Embryonic facial prominence (tissue), 1 donor: ENCODE measurements around the gene MRPL23.

Source experiments
- DNase-seq: peaks from one replicate; pipeline ENCODE4 v3.0.0-alpha.2; 2016; ENCODE audit errors: extremely low spot score

The MRPL23 gene

GRCh38 chr11:1921574-1922141 lies 25.5 kb upstream of the MRPL23 start:
- DNase-seq, result peak; percentile 53

GRCh38 chr11:1922481-1923081 lies 24.6 kb upstream of the MRPL23 start:
- DNase-seq, result no peak

- DNase-seq, result no peak
These were observed 23.8 kb upstream of the MRPL23 start for GRCh38 chr11:1923201-1923956.

GRCh38 chr11:1924181-1924580 lies 23.0 kb upstream of the MRPL23 start:
- DNase-seq, result no peak

GRCh38 chr11:1924646-1925372 lies 22.3 kb upstream of the MRPL23 start:
- no peak for DNase-seq

GRCh38 chr11:1925373-1926155 lies 21.6 kb upstream of the MRPL23 start:
- DNase-seq, result no peak

- DNase-seq, result no peak
These were observed 20.7 kb upstream of the MRPL23 start for GRCh38 chr11:1926156-1927025.

- DNase-seq, result no peak
These were observed 19.9 kb upstream of the MRPL23 start for GRCh38 chr11:1927026-1927847.

- no peak for DNase-seq
These were observed 19.2 kb upstream of the MRPL23 start for GRCh38 chr11:1927848-1928469.

GRCh38 chr11:1928470-1928890 lies 18.7 kb upstream of the MRPL23 start:
- no peak for DNase-seq

GRCh38 chr11:1928891-1929541 lies 18.1 kb upstream of the MRPL23 start:
- no peak for DNase-seq

GRCh38 chr11:1929621-1930461 lies 17.3 kb upstream of the MRPL23 start:
- no peak for DNase-seq

- DNase-seq, result no peak
These were observed 16.7 kb upstream of the MRPL23 start for GRCh38 chr11:1930462-1930830.

- DNase-seq, result peak; percentile 55
These were observed 15.6 kb upstream of the MRPL23 start for GRCh38 chr11:1931341-1932104.

GRCh38 chr11:1932105-1932480 lies 15.0 kb upstream of the MRPL23 start:
- no peak for DNase-seq

- DNase-seq, result no peak
These were observed 14.5 kb upstream of the MRPL23 start for GRCh38 chr11:1932681-1933080.
